Anterior cingulate cortex (tissue), 58 donors: ENCODE results near the gene PTPN2.
"Not testable (repeated sequence)": the region's sequence is repeated elsewhere in the genome, so short reads cannot be mapped to it uniquely, and the experiment has no call there.

Source experiments
- DNase-seq, 58 donors: peaks; one replicate each; lab custom pipeline; 2025; lab: John Stamatoyannopoulos, UW

Gene PTPN2

GRCh38 chr18:12895014-12895413, 11.0 kb upstream of the PTPN2 start:
- no peak for DNase-seq

DNA sequence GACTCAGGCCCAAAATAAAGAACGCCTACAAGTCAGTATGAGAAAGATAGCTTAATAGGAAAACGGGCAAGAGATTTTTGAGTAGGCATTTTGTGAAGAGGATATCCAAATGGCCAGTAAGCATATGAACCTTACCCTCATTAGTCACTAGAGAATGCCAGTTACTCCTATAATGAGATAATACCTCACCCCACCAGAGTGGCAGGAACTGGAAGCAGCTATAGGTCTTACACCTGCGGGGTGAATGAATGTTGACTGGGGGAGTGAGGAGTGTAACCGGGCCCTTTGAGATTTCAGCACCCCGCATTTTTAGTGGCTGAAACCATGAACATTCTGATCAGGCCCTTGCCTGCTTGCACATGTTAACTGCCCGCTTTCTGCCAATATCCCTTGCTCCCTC, 7.5 kb upstream of the PTPN2 start:
- no peak for DNase-seq

- DNase-seq, result no peak
Measured at GRCh38 chr18:12890964-12891363, 6.9 kb upstream of the PTPN2 start.

- DNase-seq, result no peak
Measured at GRCh38 chr18:12886498-12887126, 2.6 kb upstream of the PTPN2 start.

DNA sequence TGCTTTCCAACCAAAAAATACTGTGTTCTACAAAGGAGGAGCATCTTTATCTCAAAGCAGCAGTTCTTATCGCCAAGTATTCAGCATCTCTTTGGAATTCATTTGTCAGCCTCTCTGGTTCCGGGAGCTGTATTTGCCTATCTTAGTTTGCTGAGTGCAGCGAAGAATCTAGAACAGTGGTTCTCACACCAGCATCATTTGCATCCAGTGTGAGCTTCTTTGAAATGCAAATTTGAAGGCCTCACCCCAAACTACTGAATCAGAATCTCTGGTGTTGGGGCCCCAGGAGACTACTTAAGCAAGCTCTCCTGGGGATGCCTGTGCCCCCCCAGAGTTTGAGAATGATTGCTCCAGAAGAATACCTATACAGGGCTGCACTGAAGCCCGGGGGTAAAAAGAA, 1.5 kb upstream of the PTPN2 start:
- no peak for DNase-seq

- peak in 6 of 58 donors; percentile 29 to 74 (median 60) for DNase-seq
Measured at GRCh38 chr18:12884406-12885323, 628 bp upstream of the PTPN2 start.

DNA sequence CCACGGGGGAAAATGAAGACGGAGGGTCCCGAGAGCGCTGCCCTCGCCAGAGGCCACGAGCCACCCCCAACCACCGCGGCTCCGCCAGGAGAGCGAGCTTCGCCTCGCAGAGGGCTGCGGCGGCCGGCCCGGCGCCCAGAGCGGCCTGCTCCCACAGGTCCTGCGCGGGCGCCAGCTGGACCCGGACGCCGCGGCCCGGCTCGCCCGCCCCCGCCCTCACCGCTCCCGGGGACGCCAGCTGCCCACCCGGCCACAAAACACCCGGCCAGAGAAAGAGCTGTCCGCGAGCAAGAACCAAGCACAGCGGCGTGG, 709 bp downstream of the PTPN2 start:
- peak in 3 of 58 donors; percentile 45 to 69 (median 61) for DNase-seq

DNA sequence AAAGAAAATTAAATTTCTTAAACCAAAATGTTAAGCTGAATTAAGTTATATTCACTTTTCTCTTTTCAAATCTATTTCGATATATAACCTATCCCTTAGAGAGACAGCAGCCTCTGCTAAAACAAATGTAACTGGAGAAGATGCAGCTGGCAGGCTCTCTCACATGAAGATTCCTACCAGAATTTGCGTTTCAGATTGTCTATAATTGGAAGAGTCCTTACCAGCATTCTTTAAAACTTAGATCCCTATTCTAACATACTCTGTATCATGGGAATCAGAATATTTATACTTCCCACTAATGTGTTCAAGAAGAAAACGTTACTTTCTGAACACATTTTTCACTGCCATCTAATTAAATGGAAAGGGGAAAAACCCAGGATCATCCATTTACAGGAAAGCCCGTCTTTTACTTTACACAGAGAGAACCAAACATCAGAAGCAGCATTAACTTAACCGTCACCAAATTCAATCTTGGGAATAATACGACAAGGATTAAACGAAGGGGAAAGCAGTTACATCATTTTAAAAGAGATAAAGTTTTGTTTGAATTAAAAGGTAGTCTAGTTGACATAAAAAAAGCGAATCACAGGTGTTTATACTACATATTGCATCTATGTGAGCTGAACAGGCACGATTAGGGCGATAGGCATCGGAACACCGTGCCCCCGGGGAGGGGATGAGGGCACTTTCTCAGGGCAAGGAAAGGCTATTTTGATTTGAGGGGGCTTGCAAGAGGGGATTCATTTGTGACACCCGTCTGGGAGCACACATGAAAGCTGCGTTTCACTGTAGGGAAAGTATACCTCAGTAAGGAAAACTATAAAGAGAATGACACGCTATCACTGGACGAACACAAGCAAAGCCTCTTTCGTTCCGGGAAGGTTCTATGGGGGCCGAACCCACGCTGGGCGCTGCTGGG, 1.3 kb downstream of the PTPN2 start:
- peak in 1 of 58 donors; percentile 11 for DNase-seq

DNA sequence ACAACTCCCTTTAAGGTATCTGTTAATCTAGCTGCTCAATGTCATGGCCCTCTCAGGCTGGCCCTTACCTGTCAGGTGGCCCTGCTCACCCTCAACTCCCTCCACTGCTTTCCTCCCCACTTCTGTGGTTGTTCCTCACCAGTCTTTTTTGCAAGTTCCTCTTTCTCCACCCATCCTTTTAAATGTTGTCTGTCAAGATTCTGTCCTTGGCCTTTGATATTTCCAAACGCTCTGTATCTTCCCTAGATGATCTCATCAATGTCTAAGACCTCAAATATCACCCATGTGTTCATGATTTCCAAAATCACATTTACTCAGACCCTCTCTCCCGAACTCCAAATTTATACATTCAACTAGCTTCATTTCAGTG, 3.5 kb downstream of the PTPN2 start:
- no peak for DNase-seq

DNA sequence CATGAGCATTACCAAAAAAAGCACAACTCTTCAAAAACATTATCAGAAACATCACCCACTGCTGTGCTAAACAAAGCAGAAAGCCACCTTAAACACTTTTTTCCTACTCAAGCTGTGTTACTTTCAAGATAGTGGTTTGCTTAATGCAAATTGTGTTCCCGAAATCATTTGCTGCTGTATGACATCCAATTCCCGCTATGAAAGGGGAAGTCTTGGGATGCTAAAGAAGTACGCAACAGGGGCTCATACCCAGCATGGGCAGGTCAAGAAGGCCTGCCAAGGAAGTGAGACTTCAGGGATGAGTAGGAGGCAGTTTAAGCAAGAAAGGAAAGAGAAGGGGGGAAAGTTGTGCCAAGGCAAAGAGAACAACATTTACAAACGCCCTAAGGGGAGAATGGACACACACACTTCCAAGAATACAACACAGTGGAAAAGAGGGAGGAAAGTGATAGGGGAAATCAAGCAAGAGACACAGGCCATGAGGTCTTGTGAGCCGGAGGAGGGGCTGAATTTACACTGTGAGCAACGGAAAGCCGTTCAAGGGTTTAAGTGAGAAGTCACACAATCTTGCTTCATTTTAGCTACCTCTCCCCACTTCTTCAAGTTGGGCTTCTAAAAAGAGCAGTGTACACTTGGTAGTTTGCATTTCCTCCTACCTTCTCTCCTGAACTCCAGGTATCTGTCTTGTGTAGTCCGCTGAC, 4.0 kb downstream of the PTPN2 start:
- peak in 1 of 58 donors; percentile 17 for DNase-seq

- not testable (repeated sequence) for DNase-seq
Measured at GRCh38 chr18:12874992-12875391, 9.0 kb downstream of the PTPN2 start.

- DNase-seq, result not testable (repeated sequence)
Measured at GRCh38 chr18:12873961-12874567, 10.0 kb downstream of the PTPN2 start.

DNA sequence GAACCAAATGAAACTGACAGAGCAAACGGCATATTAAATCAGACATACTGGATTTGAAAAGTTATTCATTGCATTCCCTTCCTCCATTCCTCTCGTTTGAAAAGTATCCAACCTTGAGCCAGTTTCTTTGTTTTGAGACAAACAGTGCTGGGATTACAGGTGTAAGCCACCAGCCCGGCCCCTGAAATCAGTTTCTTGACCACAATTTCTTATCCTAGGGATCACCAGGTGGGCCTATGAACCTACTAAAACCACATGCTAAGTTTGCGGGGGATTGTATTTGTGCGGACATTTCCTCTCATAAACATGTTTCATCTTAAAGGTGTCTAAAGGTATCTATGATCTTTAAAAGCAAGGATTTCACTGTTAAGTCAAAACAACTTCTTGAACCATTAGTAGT, 11.6 kb downstream of the PTPN2 start:
- DNase-seq, result no peak

DNA sequence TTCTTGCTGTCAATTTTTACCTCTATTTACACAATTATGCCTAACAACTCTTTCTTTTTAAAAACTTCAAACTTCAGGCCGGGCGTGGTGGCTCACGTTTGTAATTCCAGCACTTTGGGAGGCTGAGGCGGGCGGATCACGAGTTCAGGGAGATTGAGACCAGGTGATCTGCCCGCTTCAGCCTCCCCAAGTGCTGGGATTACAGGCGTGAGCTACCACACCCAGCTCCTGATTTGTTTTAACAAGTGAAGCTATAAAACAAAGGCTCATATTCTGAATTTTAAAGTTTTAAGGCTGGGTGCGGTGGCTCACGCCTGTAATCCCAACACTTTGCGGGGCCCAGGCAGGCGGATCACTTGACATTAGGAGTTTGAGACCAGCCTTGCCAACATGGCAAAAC, 15.5 kb downstream of the PTPN2 start:
- DNase-seq, result no peak

GRCh38 chr18:12867441-12868123, 16.5 kb downstream of the PTPN2 start:
- DNase-seq, result no peak

DNA sequence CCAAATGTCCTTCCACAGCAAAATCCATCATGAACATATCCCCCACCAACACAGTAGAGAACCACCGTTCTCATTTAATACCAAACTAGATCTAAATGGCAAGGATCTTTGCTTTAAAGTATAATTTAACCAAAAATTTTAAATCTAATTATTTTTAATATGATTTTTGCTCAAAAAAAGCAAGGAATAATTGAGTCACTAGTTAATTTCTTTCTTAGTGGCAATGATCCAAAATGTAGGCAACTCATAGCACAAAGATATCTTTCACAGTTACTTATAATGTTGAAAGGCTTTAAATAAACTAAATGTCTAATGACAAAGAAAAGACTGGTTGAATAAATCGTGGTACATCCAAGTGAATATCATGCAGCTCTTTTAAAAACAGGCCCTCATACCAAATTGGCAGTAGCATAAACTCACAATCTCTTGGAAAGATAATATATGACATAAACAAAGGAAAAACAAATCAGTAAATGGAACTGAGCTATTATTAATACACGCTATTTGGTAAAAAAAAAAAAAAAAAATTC, 20.3 kb downstream of the PTPN2 start:
- DNase-seq, result no peak

GRCh38 chr18:12862874-12863482, 21.1 kb downstream of the PTPN2 start:
- DNase-seq, result no peak

DNA sequence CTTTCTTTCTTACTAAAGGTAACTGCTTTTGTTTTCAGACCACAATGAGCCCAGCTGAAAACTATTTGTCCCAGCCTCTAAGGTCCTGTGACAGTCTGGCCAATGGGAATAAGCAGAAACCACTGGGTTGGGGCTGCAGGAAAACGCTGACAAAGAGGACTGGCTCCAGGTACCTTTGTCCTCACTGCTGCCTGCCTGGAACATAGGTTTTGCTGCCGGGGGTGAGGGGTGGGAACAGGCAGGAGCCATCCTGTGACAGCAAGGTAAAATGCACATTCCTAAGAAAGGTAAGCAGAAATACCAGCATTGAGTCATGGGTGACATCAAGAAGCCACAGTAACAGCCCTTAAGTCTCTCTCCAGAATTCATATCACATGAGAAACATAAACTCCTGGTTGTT, 21.6 kb downstream of the PTPN2 start:
- no peak for DNase-seq

DNA sequence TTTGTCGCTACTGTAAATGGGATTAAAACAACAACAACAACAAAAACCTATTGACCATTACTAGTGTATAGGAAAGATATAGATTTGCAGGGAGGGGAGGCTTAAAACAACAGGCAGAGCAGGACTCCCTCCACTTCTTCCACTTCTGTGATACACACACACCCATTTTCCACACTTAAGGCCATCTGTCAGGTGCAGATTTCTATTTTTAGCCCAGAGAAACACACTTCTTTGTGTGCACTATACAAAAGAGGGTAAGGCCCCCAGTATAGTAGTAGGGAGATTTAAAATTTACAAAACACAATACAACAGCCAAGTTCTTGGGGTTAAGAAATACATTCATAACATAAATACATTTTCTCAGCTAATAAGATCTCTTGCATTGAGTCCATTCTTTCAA, 22.4 kb downstream of the PTPN2 start:
- no peak for DNase-seq
